ENCODE data around the gene MYO1G.

Gene MYO1G

DNA sequence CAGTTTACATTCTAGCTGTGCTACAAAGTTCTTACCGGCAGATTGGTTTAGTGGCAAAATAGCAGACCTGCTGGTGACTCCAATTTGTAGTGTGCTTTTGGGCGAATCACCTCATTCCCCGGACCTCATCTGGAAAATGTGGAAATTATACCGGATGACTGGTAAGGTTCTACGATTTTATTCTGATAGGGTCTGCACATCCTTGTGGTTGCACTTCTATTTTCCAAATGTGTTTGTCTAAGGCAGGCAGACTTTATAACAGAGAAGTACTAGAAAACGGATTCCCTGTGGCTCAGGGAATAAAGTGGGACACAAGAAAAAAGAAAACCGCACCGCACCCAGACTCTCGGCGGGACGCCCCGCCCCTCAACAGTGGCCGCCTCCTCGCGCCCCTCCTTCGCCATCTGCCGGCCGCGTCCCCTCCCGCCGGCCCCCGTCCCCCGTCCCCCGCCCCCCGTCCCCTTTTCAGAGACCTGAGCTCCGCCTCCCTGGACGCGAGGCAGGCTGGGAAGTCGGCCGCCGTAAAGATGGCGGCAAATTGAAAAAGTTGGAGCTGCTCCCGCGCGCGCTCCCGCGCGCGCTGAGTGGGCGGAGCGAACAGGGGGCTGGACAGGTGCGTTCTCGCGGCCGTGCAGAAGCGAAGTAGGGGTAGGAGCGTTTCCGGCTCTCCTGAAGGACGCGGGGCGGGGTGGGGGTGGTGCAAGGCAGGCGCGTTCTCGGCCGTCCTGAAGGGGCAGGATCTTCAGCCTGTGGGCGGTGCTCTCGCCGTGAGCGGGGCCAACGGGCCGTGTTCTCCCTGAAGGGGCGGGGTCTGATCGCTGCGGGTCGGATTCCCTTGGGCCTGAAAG, 20.7 kb upstream of the MYO1G start:
- peaks cover 7% of the 10 kb centered on the region for H3K79me1 ChIP-seq (replicated peaks; ENCODE audit: low read length, poor library complexity, severe bottlenecking)
- H2AK5ac ChIP-seq (ENCODE audit: low read length, severe bottlenecking) = no peak overlapping the region
- no peak overlapping the region for H2AFZ ChIP-seq (ENCODE audit: low read depth, low read length)
- H3K36me3 ChIP-seq (ENCODE audit: control insufficient read depth in 1 of 2, insufficient read depth in 2 of 2, low read depth in 1 of 2, low read length in 2 of 2) = peaks cover 4% of the 10 kb centered on the region in 2 experiments
- peak overlapping the region; percentile 38 to 76 for H3K18ac ChIP-seq (ENCODE audit: low read depth in 1 of 2, low read length in 2 of 2)
- H2BK15ac ChIP-seq (ENCODE audit: low read depth, poor library complexity, severe bottlenecking) = no peak overlapping the region
- H2BK5ac ChIP-seq (ENCODE audit: low read depth, low read length, poor library complexity, severe bottlenecking) = peak overlapping the region; percentile 26
- peak overlapping the region; percentile 92 for H3K9ac ChIP-seq (ENCODE audit: low read length)
- peak overlapping the region; percentile 83 for H3K4me2 ChIP-seq (ENCODE audit: low read length, poor library complexity, severe bottlenecking)
- H3K27me3 ChIP-seq (ENCODE audit: control insufficient read depth in 1 of 2, insufficient read depth in 1 of 2, low read length in 2 of 2) = no peaks in the 10 kb centered on the region
- no peaks in the 10 kb centered on the region for H3K9me3 ChIP-seq (ENCODE audit: control insufficient read depth, low read length)
- H3K23ac ChIP-seq (ENCODE audit: low read length in 2 of 2) = no peak overlapping the region
- H4K8ac ChIP-seq (ENCODE audit: low read length) = no peak overlapping the region
- WGBS = under 1% methylated on average over 42 of the region's 66 CpGs
- peak overlapping the region; percentile 94 for H3K27ac ChIP-seq (ENCODE audit: low read length, poor library complexity, severe bottlenecking)
- no peak overlapping the region for H2BK12ac ChIP-seq (ENCODE audit: low read length in 2 of 2)
- no peak overlapping the region for H4K91ac ChIP-seq (ENCODE audit: low read length)
- peaks cover 4% of the 10 kb centered on the region for H3K4me1 ChIP-seq (ENCODE audit: control insufficient read depth, insufficient read depth, low read depth, low read length)
- H3K14ac ChIP-seq (ENCODE audit: low read length in 2 of 2) = no peak overlapping the region
- H3K4ac ChIP-seq (ENCODE audit: low read depth in 1 of 2, low read length in 2 of 2) = peak overlapping the region in 1 of 2 experiments; percentile 69
- peak overlapping the region; percentile 57 to 82 for H3K4me3 ChIP-seq (ENCODE audit: insufficient read depth in 1 of 2, low read depth in 1 of 2, low read length in 2 of 2)
- no peak overlapping the region for H2BK120ac ChIP-seq (ENCODE audit: low read depth, low read length)
- DNase-seq = peak; percentile 99

DNA sequence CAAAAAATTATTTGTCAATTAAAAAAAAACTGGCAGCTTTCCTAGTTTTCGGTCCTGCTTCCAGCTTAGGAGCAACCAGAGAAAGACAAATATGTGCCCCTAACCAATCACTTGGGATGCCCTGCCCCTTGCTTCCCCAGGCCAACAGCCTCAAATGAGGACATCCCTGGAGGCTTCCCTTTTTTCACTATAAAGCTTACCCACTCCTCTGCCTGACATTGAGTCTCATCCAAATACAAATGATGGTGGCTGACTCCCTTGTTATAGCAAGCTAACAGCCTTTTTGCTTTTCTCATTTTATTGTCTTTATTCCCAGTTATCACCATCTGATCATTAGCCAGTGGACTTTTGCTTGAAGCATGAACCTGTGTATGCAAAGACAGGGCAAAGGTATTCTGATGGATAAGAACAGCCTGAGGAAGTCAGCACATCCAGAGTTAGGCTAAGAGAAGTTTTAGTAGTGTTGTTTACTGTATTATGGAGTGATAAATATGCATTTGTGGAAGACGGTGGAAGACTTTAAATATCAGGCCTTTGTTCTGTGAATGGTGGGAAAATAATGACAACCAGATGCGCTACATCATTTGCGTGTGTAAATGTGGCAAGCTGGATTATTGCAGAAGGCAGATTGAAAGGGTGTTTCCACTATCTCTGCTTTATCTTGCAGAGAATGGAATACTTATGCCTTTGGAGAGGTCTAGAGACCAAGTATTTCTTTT, 19.5 kb upstream of the MYO1G start:
- Histone ChIP-seq H3K9me3 (ENCODE audit: control insufficient read depth, low read length) (no peaks in the 10 kb centered on the region), H2BK12ac (ENCODE audit: low read length in 2 of 2) (no peak overlapping the region), H3K4me3 (ENCODE audit: insufficient read depth in 1 of 2, low read depth in 1 of 2, low read length in 2 of 2) (peak overlapping the region in 1 of 2 experiments; percentile 82), H3K4me2 (ENCODE audit: low read length, poor library complexity, severe bottlenecking) (no peak overlapping the region), H3K14ac (ENCODE audit: low read length in 2 of 2) (no peak overlapping the region), H2AK5ac (ENCODE audit: low read length, severe bottlenecking) (no peak overlapping the region), H3K9ac (ENCODE audit: low read length) (peak overlapping the region; percentile 92), H4K91ac (ENCODE audit: low read length) (no peak overlapping the region), H3K23ac (ENCODE audit: low read length in 2 of 2) (no peak overlapping the region), H2BK15ac (ENCODE audit: low read depth, poor library complexity, severe bottlenecking) (no peak overlapping the region), H2BK5ac (ENCODE audit: low read depth, low read length, poor library complexity, severe bottlenecking) (no peak overlapping the region), H4K8ac (ENCODE audit: low read length) (no peak overlapping the region), H3K27me3 (ENCODE audit: control insufficient read depth in 1 of 2, insufficient read depth in 1 of 2, low read length in 2 of 2) (no peaks in the 10 kb centered on the region), H3K27ac (ENCODE audit: low read length, poor library complexity, severe bottlenecking) (no peak overlapping the region), H2AFZ (ENCODE audit: low read depth, low read length) (no peak overlapping the region), H2BK120ac (ENCODE audit: low read depth, low read length) (no peak overlapping the region), H3K36me3 (ENCODE audit: control insufficient read depth in 1 of 2, insufficient read depth in 2 of 2, low read depth in 1 of 2, low read length in 2 of 2) (peaks cover 4% of the 10 kb centered on the region in 2 experiments), H3K4me1 (ENCODE audit: control insufficient read depth, insufficient read depth, low read depth, low read length) (peaks cover 4% of the 10 kb centered on the region), H3K79me1 (replicated peaks; ENCODE audit: low read length, poor library complexity, severe bottlenecking) (peaks cover 6% of the 10 kb centered on the region), H3K4ac (ENCODE audit: low read depth in 1 of 2, low read length in 2 of 2) (no peak overlapping the region), H3K18ac (ENCODE audit: low read depth in 1 of 2, low read length in 2 of 2) (no peak overlapping the region)
- DNase-seq = no peak
- WGBS = 97% methylated on average over 4 of the region's 4 CpGs

DNA sequence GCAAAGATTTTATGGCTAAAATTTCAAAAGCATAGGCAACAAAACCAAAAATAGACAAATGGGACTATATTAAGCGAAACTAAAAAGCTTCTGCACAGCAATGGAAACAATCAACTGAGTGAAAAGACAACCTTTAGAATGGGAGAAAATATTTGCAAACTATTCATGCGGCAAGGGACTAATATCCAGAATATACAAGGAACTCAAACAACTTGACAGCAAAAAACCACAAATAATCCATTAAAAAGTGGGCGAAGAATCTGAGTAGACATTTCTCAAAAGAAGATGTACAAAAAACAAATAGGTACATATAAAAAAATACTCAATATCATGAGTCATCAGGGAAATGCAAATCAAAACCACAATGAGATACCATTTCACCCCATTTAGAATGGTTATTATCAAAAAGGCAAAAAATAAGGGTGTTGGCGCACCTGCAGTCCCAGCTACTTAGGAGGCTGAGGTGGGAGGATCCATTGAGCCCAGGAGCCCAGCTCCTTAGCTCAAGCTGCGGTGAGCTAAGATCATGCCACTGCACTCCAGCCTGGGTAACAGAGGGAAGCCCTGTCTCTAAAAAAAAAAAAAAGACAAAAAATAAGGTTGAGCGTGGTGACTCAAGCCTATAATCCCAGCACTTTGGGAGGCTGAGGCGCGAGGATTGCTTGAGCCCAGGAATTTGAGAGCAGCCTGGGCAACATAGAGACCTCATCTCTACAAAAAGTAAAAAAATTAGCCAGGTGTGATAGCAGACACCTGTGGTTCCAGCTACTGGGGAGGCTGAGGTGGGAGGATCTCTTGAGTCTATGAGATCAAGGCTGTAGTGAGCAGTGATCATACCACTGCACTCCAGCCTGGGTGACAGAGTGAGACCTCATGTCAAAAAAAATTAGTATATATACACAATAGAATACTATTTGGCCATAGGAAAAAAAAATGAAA, 17.0 kb upstream of the MYO1G start:
- Histone ChIP-seq H4K8ac (ENCODE audit: low read length) (no peak overlapping the region), H2BK15ac (ENCODE audit: low read depth, poor library complexity, severe bottlenecking) (no peak overlapping the region), H3K23ac (ENCODE audit: low read length in 2 of 2) (no peak overlapping the region), H3K14ac (ENCODE audit: low read length in 2 of 2) (no peak overlapping the region), H3K4me3 (ENCODE audit: insufficient read depth in 1 of 2, low read depth in 1 of 2, low read length in 2 of 2) (no peak overlapping the region), H3K18ac (ENCODE audit: low read depth in 1 of 2, low read length in 2 of 2) (no peak overlapping the region), H3K4me1 (ENCODE audit: control insufficient read depth, insufficient read depth, low read depth, low read length) (no peaks in the 10 kb centered on the region), H3K79me1 (replicated peaks; ENCODE audit: low read length, poor library complexity, severe bottlenecking) (no peaks in the 10 kb centered on the region), H2AFZ (ENCODE audit: low read depth, low read length) (no peak overlapping the region), H2AK5ac (ENCODE audit: low read length, severe bottlenecking) (no peak overlapping the region), H3K27me3 (ENCODE audit: control insufficient read depth in 1 of 2, insufficient read depth in 1 of 2, low read length in 2 of 2) (no peaks in the 10 kb centered on the region), H3K9me3 (ENCODE audit: control insufficient read depth, low read length) (no peaks in the 10 kb centered on the region), H2BK120ac (ENCODE audit: low read depth, low read length) (no peak overlapping the region), H3K9ac (ENCODE audit: low read length) (no peak overlapping the region), H3K4me2 (ENCODE audit: low read length, poor library complexity, severe bottlenecking) (no peak overlapping the region), H3K4ac (ENCODE audit: low read depth in 1 of 2, low read length in 2 of 2) (no peak overlapping the region), H3K27ac (ENCODE audit: low read length, poor library complexity, severe bottlenecking) (no peak overlapping the region), H3K36me3 (ENCODE audit: control insufficient read depth in 1 of 2, insufficient read depth in 2 of 2, low read depth in 1 of 2, low read length in 2 of 2) (no peaks in the 10 kb centered on the region), H2BK5ac (ENCODE audit: low read depth, low read length, poor library complexity, severe bottlenecking) (no peak overlapping the region), H2BK12ac (ENCODE audit: low read length in 2 of 2) (no peak overlapping the region), H4K91ac (ENCODE audit: low read length) (no peak overlapping the region)
- no peak for DNase-seq
- WGBS = 98% methylated on average over 7 of the region's 8 CpGs

Data from mesenchymal stem cell (in vitro differentiated cells and primary cell).